Esophagus squamous epithelium (tissue), 5 donors: Measurements from ENCODE around the gene NRG3. TPM values are rescaled to one million over a fixed set of nuclear protein-coding genes. Genes with fewer than 3 reads are reported as not detected.

Source experiments
- DNase-seq: peaks from one replicate; lab custom pipeline; 2025; lab: John Stamatoyannopoulos, UW
- H3K27ac ChIP-seq, 4 donors: fragments of 200-600 bp; sonication (generic); one replicate each; pipeline ENCODE4 v1.5.1; 2016 to 2019; ENCODE audit warnings: mild to moderate bottlenecking in 1 of 4
- H3K27me3 ChIP-seq, 4 donors: fragments of 200-600 bp; sonication (generic); 1 replicate in 3 of 4; 2 replicates in 1 of 4; pipeline versions ENCODE4 v1.5.1 to v1.6.0; 2017 to 2021; ENCODE audit warnings: antibody characterized with exemption in 1 of 4
- H3K36me3 ChIP-seq, 3 donors: fragments of 200-600 bp; sonication (generic); one replicate each; pipeline ENCODE4 v1.5.1; 2016 to 2019
- H3K4me1 ChIP-seq, 3 donors: fragments of 200-600 bp; sonication (generic); one replicate each; pipeline ENCODE4 v1.5.1; 2017 to 2019
- H3K4me3 ChIP-seq, 4 donors: fragments of 200-600 bp; sonication (generic); 1 replicate in 3 of 4; 2 replicates in 1 of 4; pipeline ENCODE4 v1.5.1; 2016 to 2019; ENCODE audit warnings: mild to moderate bottlenecking in 2 of 4, moderate library complexity in 1 of 4
- H3K9me3 ChIP-seq, 3 donors: fragments of 200-600 bp; sonication (generic); one replicate each; pipeline ENCODE4 v1.5.1; 2016 to 2019
- CTCF ChIP-seq, 6 experiments: fragments of 450-650 bp in 4 of 6; fragments of 200-600 bp in 2 of 6; sonication (generic) in 2 of 6; IDR thresholded peaks; one replicate each; pipeline ENCODE4 v1.5.1; 2016 to 2019; ENCODE audit warnings: antibody characterized with exemption in 6 of 6, mild to moderate bottlenecking in 4 of 6, moderate library complexity in 4 of 6
- POLR2A ChIP-seq, 4 donors: fragments of 450-650 bp; IDR thresholded peaks; one replicate each; pipeline ENCODE4 v1.6.1; 2017; ENCODE audit warnings: antibody characterized with exemption in 4 of 4, mild to moderate bottlenecking in 4 of 4, moderate library complexity in 3 of 4
- WGBS, 2 donors: methylation state at CpG; one replicate each; pipeline ENCODE4 v1.1.5; 2018; 5-methylcytosine and 5-hydroxymethylcytosine counted together
- intact Hi-C: fragments of 100-400 bp; cut with DNase I; formaldehyde crosslinking; loops from one replicate; pipeline ENCODE4 v1.15.0; 2022
- total RNA-seq, 4 donors: library from RNA; depleted of rRNA; stranded (reverse); fragments of >200 nt; gene quantifications; one replicate each; pipeline ENCODE4 v1.1.0, GENCODE V29; 2016
- donor health status: DM: yes; HTN: yes; CAD: no.

NRG3 gene
- total RNA-seq, 4 donors from 2014 or later, result 0.19 TPM; not detected in 3

- Histone ChIP-seq H3K27ac (no peak overlapping the region), H3K36me3 (no peaks in the 10 kb centered on the region), H3K4me3 (no peak overlapping the region), H3K27me3 (no peaks in the 10 kb centered on the region), H3K4me1 (no peaks in the 10 kb centered on the region), H3K9me3 (no peaks in the 10 kb centered on the region)
- 70 to 83% methylated on average over 3 of the region's 3 CpGs for WGBS, 2 donors
- TF ChIP-seq CTCF (IDR thresholded peaks at IDR 0.05) (no peak), POLR2A (IDR thresholded peaks at IDR 0.05) (no peak)
- no peak for DNase-seq
- intact Hi-C loops, result no loop called here
Observed at GRCh38 chr10:82867056-82867455, 992.1 kb downstream of the NRG3 start.

- H3K36me3 ChIP-seq, result no peaks in the 10 kb centered on the region
- H3K27me3 ChIP-seq, result no peaks in the 10 kb centered on the region
- H3K9me3 ChIP-seq, result no peaks in the 10 kb centered on the region
- no peak for DNase-seq
- no peak overlapping the region for H3K27ac ChIP-seq
- H3K4me3 ChIP-seq, result no peak overlapping the region
- 90 to 97% methylated on average over 1 of the region's 1 CpG for WGBS, 2 donors
- no peaks in the 10 kb centered on the region for H3K4me1 ChIP-seq
- TF ChIP-seq POLR2A (IDR thresholded peaks at IDR 0.05) (no peak), CTCF (IDR thresholded peaks at IDR 0.05) (no peak)
- intact Hi-C loops, result no loop called here
Observed at GRCh38 chr10:82874671-82875070, 999.7 kb downstream of the NRG3 start.

DNA sequence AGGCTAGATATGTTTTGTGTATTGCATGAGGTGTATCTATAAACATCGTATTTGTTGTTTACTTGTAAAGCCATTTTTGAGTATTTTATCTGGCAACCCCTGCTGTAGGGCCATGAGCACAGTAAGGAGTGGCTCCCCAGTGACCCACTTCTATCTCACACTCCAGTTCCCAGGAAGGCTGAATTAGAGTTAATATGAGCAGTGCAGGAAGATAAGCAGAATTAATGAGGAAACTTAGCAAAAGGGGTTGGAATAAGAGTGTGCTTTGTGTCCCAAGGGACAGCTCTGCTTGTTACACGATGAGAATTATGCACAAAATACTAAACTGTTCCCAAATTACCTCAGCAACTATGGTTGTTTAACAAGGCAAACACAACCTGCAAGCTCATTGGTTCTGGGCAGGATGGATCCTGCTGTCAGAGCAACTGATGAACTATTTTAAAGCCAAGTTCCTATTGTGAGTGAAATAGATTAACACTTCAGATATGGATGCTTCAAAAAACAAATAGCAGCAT, 1005.8 kb downstream of the NRG3 start:
- WGBS, 2 donors, result 59 to 61% methylated on average over 2 of the region's 2 CpGs
- Histone ChIP-seq H3K36me3 (no peaks in the 10 kb centered on the region), H3K4me1 (no peaks in the 10 kb centered on the region), H3K27me3 (no peaks in the 10 kb centered on the region), H3K9me3 (no peaks in the 10 kb centered on the region), H3K4me3 (no peak overlapping the region), H3K27ac (no peak overlapping the region)
- intact Hi-C loops, result no loop called here
- TF ChIP-seq CTCF (IDR thresholded peaks at IDR 0.05), result no peak
- no peak for DNase-seq

DNA sequence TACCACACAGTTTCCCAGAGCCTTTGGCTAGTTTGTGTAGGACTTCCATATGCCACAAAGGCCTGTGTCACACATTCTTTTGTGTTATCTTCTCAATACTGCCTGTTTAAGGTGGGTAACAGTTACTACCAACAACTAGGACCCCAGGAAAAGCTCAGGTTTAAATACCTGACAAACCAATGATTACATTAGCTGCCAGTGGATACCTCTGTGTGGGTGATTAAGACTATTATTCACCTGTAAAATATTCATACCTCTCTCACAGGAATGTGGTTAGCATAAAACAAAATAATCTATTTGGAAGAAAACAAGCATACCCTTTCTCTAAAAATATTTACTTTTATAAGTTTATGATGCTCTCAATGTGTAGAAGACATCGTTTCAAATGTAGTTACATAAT, 1007.7 kb downstream of the NRG3 start:
- intact Hi-C loops, result no loop called here
- Histone ChIP-seq H3K27ac (no peak overlapping the region), H3K9me3 (no peaks in the 10 kb centered on the region), H3K27me3 (no peaks in the 10 kb centered on the region), H3K4me3 (no peak overlapping the region), H3K4me1 (peaks cover 0 to 4% (median 0%) of the 10 kb centered on the region in 3 donors), H3K36me3 (no peaks in the 10 kb centered on the region)
- TF ChIP-seq CTCF (IDR thresholded peaks at IDR 0.05) (no peak), POLR2A (IDR thresholded peaks at IDR 0.05) (no peak)
- no peak for DNase-seq
- 65 to 75% methylated on average over 1 of the region's 1 CpG for WGBS, 2 donors

GRCh38 chr10:82883603-82884002, 1008.6 kb downstream of the NRG3 start:
- no peak overlapping the region for H3K27ac ChIP-seq
- H3K27me3 ChIP-seq, result no peaks in the 10 kb centered on the region
- WGBS, 2 donors, result 53 to 65% methylated on average over 1 of the region's 1 CpG
- no peaks in the 10 kb centered on the region for H3K9me3 ChIP-seq
- H3K36me3 ChIP-seq, result no peaks in the 10 kb centered on the region
- intact Hi-C loops, result no loop called here
- TF ChIP-seq CTCF (IDR thresholded peaks at IDR 0.05) (no peak), POLR2A (IDR thresholded peaks at IDR 0.05) (no peak)
- H3K4me3 ChIP-seq, result no peak overlapping the region
- H3K4me1 ChIP-seq, result peaks cover 0 to 4% (median 0%) of the 10 kb centered on the region in 3 donors
- no peak for DNase-seq
